PFSK-1 (cell line): Measurements from ENCODE around the gene ARFGEF2.

Source experiments
- FOXP2 ChIP-seq: optimal IDR thresholded peaks from 2 replicates; pipeline ENCODE3; 2011; ENCODE audit warnings: borderline replicate concordance, control low read depth, inconsistent platforms; ENCODE audit not compliant: insufficient read depth; ENCODE audit errors: extremely low read length, extremely low read depth
- POLR2AphosphoS5 ChIP-seq: IDR thresholded peaks from 2 replicates; pipeline ENCODE4 v1.6.1; 2012; ENCODE audit warnings: low read depth, mild to moderate bottlenecking, control low read depth, low read length, moderate library complexity
- SIN3A ChIP-seq: IDR thresholded peaks from 2 replicates; pipeline ENCODE4 v1.6.1; 2012; ENCODE audit warnings: mild to moderate bottlenecking, low read length, moderate library complexity, borderline replicate concordance; ENCODE audit not compliant: insufficient read depth
- TAF1 ChIP-seq: IDR thresholded peaks from 2 replicates; pipeline ENCODE4 v1.6.1; 2012; ENCODE audit warnings: low read length, control low read depth, borderline replicate concordance; ENCODE audit not compliant: insufficient read depth
- TF ChIP-seq, protein P1 (sequence below), 2 experiments: IDR thresholded peaks; 2 replicates each; pipeline versions ENCODE4 v1.6.1 to v1.8.0; 2011 to 2012; ENCODE audit warnings: low read depth in 2 of 2, low read length in 2 of 2, control low read depth in 1 of 2, inconsistent platforms in 1 of 2, mild to moderate bottlenecking in 1 of 2, moderate library complexity in 1 of 2; ENCODE audit not compliant: insufficient read depth in 1 of 2

ARFGEF2 gene

DNA sequence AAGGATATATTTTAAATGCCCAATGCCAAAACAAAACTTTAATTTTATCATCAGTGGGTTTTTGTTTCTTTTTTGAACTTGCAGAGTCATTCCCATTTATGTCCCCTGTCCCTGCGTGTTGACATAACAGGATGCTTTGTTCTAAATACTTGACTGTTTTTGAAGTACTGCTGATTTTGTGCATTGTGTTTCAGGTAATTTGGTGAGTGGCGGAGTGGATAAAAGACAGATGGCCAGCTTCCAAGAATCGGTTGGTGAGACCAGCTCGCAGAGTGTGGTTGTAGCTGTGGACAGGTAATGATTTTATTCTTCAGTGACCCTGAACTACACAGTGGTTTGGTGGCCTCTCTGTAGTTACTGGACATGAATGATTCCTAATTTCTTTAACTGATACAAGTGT is 74.1 kb downstream of the ARFGEF2 start:
- TF ChIP-seq TAF1 (no peak), POLR2AphosphoS5 (no peak), SIN3A (no peak), FOXP2 (no peak)
- TF ChIP-seq, protein P1, sequence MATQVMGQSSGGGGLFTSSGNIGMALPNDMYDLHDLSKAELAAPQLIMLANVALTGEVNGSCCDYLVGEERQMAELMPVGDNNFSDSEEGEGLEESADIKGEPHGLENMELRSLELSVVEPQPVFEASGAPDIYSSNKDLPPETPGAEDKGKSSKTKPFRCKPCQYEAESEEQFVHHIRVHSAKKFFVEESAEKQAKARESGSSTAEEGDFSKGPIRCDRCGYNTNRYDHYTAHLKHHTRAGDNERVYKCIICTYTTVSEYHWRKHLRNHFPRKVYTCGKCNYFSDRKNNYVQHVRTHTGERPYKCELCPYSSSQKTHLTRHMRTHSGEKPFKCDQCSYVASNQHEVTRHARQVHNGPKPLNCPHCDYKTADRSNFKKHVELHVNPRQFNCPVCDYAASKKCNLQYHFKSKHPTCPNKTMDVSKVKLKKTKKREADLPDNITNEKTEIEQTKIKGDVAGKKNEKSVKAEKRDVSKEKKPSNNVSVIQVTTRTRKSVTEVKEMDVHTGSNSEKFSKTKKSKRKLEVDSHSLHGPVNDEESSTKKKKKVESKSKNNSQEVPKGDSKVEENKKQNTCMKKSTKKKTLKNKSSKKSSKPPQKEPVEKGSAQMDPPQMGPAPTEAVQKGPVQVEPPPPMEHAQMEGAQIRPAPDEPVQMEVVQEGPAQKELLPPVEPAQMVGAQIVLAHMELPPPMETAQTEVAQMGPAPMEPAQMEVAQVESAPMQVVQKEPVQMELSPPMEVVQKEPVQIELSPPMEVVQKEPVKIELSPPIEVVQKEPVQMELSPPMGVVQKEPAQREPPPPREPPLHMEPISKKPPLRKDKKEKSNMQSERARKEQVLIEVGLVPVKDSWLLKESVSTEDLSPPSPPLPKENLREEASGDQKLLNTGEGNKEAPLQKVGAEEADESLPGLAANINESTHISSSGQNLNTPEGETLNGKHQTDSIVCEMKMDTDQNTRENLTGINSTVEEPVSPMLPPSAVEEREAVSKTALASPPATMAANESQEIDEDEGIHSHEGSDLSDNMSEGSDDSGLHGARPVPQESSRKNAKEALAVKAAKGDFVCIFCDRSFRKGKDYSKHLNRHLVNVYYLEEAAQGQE (IDR thresholded peaks at IDR 0.05; ENCODE audit: insufficient read depth in 1 of 2, low read depth in 2 of 2, low read length in 2 of 2), result no peak

DNA sequence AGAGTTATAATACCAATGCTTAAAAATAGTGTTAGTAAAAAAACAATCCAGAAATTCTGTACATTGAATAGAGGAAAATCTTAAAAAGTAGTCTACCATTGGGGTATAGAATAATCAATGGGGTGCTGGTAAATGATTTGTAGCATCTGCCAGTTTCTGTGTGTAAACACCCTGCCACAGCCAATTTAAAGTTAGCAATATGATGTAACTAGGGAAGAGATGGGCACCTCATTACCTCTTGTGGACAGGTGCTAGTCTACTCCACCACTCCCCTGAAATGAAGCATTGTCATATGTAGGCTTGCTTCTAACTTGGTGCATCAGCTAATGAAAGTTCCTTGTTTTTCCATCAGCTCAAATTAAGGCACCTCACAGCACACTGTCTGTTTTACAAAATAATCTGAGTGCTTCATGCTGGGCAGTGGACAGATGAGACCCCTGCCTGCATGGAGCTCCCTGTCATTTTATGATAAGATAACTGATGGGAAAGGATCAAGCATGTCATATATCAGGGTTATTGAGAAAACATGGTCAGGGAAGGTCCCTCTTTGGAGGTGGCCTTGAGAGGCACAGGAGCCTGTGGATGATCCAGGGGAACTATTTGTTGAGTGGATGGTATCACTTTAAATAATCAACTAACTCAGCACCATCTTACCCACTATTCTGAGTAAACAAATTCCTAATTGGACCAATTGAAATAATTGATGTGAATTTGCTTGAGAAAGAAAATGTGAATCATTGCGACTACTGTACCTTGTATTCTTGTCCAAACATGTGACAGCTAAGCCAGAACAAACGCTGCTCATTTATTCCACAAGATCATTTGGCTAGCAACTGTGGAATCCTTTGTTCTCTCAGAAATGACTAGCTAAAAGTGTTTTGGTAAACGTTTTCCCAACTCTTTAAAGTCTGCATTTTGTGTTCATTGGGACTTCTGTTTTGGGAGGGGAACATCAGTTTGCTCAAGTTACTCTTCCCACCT is 78.7 kb downstream of the ARFGEF2 start:
- TF ChIP-seq FOXP2 (no peak), POLR2AphosphoS5 (no peak), SIN3A (no peak), TAF1 (no peak)
- TF ChIP-seq, protein P1 (IDR thresholded peaks at IDR 0.05; ENCODE audit: insufficient read depth in 1 of 2, low read depth in 2 of 2, low read length in 2 of 2), result no peak

DNA sequence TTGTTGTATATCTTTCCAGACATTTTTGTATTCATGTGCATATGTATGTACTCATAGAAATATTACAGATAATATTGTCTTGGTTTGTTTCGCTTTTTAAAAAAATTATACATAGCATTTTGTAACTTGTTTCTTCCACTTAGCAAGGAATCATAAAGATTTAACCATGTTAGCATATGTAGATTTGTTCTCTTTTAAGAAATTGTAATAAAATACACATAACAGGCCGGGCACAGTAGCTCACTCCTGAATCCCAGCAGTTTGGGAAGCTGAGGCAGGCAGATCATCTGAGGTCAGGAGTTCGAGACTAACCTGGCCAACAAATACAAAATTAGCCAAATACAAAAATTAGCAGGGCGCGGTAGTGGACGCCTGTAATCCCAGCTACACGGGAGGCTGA is 80.2 kb downstream of the ARFGEF2 start:
- no peak for TF ChIP-seq SIN3A

DNA sequence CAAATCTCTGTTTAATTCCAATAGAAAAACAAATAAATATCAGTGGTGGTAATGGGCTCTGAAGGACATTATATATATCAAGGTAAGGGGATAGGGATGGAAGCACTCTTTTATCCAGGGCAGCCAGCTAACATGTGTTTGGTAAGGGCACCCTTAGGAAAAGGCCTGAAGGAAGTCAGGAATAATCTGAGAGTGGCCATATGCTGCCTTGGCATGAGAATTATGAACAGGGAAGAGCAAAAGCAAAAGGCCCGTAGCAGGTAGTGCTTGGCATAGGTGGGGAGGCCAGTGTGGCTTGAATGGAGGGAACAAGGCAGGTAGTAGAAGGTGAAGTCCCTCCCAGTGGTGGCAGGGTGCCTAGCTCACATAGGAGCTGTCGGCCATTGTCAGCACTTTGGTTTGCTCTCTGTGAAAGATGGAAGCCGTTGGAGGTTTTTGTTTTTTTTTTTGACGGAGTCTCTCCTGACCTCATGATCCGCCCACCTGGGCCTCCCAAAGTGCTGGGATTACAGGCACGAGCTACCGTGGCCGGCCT is 85.0 kb downstream of the ARFGEF2 start:
- TF ChIP-seq POLR2AphosphoS5 (no peak), TAF1 (no peak)

DNA sequence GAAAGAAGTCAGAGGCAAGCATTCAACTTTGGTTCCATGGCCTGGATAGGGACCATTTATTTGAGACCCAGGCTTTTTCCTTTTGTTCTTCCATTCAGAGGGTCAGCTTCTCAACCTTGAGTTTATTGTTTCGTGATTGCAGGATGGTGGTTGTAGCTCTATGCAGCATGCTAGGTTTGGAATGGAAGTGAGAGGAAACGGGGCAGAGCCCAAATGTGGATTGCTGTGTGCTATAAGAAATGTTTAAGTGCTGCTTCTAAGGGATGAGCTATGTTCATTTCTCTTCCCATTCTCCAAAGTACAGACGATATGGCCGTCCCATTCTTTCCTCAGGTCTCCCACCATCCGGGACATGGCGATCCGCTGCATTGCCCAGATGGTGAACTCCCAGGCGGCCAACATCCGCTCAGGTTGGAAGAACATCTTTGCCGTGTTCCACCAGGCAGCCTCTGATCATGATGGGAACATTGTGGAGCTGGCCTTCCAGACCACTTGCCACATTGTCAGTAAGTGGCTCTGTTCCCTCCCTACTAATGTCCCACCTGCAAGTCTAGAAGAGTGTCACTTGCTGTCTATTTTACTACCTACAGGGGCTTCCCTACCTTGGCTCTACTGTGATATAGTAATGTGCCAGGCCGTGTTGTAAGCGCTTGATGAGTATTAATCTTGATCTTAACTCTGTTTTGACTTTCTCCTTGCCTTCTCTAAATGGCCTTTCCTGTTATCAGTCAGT is 88.6 kb downstream of the ARFGEF2 start:
- TF ChIP-seq, protein P1 (IDR thresholded peaks at IDR 0.05; ENCODE audit: insufficient read depth in 1 of 2, low read depth in 2 of 2, low read length in 2 of 2), result no peak
- TF ChIP-seq TAF1 (no peak), SIN3A (no peak), POLR2AphosphoS5 (no peak), FOXP2 (no peak)

DNA sequence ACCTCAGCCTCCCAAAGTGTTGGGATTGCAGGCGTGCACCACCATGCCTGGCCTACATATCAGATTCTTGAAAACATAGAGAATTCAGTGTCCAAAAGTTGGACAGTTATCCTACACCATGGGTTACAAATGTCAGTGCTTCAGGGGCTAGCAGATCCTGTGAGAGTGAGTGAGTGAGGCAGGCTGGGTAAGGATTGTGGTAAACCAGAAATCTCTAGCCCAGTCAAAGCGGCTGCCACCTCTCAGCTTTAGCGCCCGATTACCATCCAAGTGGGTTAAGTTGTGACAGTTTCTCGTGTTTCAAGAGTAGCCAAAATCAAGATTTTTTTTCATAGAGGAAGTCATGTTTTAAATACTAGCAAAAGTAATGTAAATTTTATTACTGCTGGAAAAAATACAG is 102.7 kb downstream of the ARFGEF2 start:
- TF ChIP-seq POLR2AphosphoS5 (no peak), SIN3A (no peak), TAF1 (no peak), FOXP2 (no peak)
- TF ChIP-seq, protein P1 (IDR thresholded peaks at IDR 0.05; ENCODE audit: insufficient read depth in 1 of 2, low read depth in 2 of 2, low read length in 2 of 2), result no peak
